ENCODE data around the gene CIB1.
"Not testable (repeated sequence)": the region's sequence is repeated elsewhere in the genome, so short reads cannot be mapped to it uniquely, and the experiment has no call there.

Gene CIB1

DNA sequence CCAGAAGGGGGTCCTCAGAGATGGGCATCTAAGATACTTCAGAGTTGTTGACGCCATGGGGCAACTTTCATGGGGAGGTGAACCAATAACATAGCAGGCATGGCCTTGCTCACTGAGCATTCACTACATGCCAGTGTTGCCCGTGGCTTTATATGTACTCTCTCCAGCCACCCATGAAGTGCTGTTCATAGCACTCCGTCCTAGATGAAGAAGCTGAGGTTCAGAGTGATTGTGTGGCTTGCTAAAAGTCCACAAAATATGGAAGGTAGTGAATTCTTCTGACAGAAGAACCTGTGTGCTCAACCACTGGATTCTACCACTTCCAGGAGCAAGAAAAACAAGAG lies 42.4 kb downstream of the CIB1 start:
- no peak for DNase-seq

DNA sequence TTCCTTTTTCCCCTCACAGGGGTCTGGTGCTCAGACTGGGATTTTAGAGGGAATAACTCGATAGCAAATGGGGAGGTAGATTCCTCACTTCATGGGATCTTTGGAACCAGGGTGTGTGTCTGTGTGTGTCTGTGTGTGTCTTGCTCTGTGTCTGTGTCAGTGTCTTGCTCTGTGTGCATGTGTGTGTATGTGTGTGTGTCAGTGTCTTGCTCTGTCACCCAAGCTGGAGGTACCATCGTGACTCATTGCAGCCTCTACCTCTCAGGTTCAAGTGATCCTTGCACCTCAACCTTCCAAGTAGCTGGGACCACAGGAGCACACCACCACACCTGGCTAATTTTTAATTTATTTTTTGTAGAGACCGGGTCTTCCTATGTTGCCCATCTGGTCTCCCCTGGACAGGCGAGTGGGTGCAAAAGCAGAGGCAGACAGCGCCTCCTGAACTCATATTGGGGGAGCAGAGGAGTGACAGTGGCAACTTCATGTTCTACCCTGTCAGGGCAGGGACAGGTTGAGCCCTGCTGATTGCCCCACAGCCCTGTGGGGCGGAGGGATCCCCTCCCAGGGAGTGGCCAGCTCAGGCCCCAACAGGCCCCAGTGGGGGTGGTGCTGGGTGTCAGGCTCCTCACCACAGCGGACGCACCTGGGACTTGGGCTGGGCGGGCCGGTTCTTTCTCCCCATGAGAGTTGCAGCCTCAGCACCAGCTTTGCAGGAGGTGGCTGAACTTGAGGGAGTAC lies 43.0 kb downstream of the CIB1 start:
- DNase-seq: no peak

DNA sequence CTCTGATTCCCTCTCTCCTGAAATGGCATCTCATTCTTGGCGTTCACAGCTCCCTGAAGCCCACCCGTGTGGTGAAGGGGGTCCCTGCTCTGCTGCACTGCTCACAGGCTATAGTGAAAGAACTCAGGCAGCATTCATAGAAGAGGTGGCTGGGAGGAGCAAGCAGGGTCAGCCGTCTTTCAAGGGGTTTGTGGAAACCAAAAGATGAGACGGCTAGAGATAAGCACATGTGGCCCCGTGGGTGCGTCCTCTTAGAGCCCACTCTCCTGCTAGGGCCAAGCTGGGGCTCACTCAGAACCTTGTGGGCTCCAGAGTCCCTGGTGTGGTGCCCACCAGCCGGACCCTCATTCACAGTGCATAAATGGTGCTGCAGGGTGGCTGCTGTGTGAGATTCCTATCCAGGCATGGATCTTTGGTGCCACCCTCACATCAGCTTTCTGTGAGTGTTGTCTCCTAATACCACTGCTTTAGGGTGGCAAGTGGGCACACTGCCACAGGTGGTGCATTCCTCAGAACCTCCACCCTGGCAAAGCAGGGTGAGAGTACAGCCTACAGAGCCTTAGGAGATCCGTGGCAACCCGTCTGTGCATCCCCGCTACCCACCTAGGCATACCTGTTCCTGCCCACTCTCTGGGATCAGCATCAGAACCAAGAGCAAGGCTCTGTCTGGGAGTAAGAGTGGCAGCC lies 43.8 kb downstream of the CIB1 start:
- DNase-seq: no peak

DNA sequence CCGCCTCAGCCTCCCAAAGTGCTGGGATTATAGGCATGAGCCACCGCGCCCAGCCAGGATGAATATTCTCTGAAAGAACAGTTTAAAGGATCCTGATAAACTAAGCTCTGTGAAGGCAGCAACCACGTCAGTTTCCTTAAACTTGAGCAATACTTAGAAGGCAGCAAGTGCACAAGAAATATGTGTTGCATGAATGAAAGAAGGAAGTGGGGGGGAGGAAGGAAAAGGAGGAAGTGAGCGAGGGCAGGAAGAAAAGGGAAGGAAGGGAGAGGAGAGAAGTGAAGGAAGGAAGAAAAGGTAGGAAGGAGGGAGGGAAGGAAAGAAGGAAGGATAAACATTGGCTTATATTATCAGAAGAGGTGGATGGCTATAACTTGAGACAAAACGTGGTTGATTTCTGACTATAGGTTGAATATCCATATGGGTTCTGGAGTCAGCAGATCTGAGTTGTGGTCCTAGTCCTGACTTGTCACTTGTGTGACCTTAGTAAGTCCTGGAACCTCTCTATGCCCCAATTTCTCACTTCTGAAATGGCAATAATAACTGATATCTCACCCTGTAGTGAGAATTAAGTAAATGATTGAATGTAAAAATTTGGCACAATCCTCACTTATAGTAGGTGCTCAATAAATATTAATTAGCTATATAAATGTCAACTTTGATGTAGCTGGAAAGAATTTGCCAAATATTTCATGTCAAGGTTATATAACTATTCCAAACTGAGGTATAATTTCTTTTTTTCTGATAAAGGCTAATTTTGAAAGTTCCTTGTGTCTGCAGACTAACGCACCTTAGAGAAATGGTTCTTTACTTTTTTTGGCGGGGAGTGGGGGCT lies 44.6 kb downstream of the CIB1 start:
- no peak for DNase-seq

DNA sequence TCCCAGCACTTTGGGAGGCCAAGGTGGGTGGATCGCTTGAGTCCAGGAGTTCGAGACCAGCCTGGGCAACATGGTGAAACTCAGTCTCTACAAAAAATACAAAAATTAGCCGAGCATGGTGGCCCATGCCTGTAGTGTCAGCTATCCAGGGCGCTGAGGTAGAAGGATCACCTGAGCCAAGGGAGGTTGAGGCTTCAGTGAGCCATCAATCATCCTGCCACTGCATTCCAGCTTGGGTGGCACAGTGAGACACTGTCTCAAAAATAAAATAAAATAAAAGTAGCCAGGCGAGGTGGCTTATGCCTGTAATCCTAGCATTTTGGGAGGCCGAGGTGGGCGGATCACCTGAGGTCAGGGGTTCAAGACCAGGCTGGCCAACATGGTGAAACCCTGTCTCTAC lies 45.7 kb downstream of the CIB1 start:
- not testable (repeated sequence) for DNase-seq

DNA sequence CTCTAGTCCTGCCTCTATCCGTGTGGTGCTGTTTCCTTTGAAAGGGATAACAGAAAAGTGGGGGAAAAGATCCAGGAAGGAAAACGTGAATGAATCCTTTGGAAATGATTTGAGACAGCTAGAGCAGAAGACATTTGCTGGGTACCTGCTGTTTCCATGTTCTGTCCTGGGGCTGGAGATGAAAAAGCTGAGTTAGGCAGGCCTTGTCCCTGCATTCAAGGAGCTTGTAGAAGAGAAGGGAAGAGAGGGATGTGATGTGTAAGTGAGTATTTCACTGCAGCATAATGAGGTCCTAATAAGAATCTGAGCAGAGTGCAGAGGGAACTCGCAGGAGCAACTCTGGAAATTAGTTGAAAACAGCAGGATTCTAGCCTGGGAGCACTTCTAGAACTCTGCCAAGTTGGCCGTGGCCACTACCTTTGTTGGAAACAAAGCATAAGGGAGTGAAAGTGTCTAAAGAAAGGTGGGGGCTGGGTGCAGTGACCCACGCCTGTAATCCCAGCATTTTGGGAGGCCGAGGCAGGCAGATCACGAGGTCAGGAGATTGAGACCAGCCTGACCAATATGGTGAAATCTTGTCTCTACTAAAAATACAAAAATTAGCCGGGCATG lies 46.4 kb downstream of the CIB1 start:
- DNase-seq: no peak

DNA sequence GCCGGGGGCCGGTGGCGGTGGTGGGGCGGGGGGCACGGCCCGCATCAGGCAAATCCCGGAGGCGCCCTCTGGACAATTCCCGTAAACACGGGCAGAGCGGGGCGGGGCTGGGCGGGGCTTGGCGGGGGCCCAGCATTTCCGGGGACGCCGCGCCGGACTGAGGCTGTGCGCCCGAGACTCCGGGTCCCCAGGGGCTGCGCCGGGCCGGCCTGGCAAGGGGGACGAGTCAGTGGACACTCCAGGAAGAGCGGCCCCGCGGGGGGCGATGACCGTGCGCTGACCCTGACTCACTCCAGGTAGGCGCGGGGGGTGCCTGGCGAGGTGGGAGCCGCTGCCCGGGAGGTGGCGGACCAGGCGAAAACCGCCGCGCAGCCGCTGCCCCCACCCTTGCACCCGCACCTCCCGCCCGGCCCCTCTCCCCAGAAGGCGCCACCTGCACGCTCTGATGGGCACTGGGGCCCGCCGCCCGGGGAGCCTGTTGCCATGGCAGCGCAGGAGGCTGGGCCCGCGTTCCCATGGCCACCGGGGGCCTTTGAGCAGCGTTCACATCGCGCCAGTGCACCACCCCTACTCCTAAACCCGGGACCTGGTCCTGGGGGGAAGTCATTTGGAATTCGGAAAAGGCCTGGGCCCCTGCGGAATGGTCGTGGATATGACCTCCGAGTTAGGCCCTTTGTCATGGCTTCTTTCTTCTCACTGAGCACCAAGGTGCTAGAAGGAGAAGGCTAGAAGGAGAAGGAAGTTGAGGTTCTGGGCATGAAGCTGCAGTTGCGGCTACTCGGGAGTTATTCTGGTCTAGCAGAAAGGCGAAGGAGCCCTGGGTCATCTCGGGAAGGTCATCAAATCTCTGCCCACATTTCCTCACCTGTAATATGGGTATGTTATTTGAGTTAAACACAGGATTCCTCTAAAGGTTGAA lies 48.7 kb downstream of the CIB1 start:
- DNase-seq: peak; percentile 56 to 64

DNA sequence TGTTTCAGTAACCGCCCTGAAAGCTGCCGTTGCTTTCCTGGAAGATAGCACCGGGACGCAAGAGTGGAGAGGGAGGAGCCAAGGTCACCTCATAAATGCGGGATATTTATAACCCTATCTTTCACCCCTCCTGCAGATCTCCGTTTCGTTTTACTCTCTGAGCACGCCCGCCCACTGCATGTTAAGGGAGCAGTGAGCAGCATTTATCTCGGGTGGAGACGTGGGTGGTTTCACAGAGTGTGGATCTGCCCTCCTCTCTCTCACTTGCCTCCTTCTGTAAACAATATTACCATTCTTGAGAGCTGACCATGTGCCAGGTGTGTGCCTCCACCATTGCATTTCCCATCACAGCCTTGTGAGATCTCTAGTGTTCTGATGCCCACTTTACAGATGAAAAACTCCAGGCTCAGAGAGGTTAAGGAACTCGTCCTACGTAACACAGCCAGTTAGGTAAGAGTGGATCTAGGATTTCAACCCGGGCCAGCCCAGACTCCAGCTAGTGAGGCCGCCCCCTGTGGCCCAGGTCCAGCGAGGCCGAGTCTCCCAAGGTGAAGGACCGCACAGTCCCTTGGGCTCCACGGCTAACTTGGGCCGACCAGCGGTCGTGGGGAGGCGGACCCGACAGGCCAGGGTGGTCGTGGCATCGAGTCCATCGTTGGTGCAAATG lies 49.5 kb downstream of the CIB1 start:
- peak; percentile 33 to 39 for DNase-seq

DNA sequence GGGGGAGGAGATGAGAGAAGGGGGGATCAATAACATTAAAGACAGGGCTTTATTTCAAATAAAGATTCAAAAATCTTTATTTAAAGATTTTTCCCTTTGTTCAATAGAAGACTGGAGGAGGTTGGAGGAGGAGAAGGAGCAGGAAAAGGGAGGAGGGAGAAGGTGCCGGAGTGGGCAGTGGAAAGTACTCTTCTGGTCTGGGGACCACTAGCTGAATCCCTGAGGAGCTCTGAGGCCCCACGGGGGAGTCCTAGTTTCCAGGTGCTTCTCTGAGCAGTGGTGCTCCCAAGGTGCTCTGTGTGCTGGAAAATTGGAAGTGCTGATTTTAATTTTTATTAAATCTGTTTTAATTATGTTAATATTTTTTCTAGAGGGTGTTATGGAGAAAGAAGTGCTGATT lies 52.0 kb downstream of the CIB1 start:
- DNase-seq: no peak
